H7 (cell line): ENCODE measurements around the gene SF1. TPM values are rescaled to one million over a fixed set of nuclear protein-coding genes. Genes with fewer than 3 reads are reported as not detected.
A peak's percentile ranks its signal among the peaks of the same experiment; 100 is the strongest.

Source experiments
- DNase-seq: peaks from one replicate; pipeline ENCODE4 v3.0.0; 2012
- H3K27me3 ChIP-seq: 2 replicates; pipeline ENCODE4 v1.6.0; 2011; ENCODE audit warnings: mild to moderate bottlenecking, low read length; ENCODE audit not compliant: control insufficient read depth, insufficient read depth
- H3K36me3 ChIP-seq: replicated peaks from 2 replicates; pipeline ENCODE4 v1.5.1; 2011; ENCODE audit warnings: low read length; ENCODE audit not compliant: control insufficient read depth, insufficient read depth
- H3K4me3 ChIP-seq: 2 replicates; pipeline ENCODE4 v1.5.1; 2011; ENCODE audit warnings: low read depth, mild to moderate bottlenecking, control low read depth, low read length, moderate library complexity; ENCODE audit not compliant: insufficient read depth
- total RNA-seq: library from RNA; depleted of rRNA; stranded (reverse); fragments of >200 nt; shearing (Covaris generic); gene quantifications from 2 replicates; pipeline ENCODE4 v1.2.3, GENCODE V29; 2014

SF1 gene
- total RNA-seq, 1 experiment from 2014 or later, result 66.5 TPM

DNA sequence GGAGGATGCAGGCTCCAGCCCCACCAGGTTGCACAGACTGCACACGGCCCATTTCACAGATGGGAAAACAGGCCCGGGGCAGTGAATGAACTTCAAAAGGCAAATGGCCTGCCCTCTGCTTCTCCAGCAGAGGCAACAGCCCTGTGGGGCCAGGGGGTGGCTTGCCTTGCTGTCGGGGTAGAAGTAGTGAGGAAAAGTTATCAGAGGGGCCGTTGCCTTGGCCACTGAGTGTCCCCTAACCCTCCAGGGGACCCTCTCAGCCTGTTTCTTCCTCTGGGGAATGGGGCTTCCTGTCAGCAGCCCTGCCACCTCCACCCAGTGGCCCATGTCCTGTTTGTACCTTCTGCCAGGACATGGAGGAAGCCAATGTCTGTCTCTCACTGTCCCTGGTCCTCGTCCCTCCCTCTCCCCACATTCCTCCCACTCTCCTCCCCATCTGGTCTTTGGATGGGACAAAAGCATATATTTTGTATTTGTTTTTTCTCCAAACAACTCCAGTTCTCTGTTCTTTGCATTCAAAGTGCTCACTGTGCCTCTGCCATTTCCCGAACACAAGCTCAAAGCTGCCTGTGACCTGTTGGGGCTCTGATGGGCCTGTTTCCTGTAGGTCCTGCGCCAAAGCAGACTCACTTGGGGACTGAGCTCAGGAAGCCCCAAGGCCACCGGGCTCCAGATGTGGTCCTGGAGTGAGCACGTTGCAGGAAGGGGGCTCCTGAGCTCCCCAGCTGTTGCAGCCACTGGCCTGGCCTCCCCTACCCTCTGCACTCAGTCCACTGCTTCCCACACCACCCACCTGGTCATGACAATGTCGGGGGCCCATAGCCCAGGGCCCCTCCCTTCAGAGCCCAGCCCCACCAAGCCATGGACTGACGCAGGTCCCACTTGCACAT is 15.2 kb upstream of the SF1 start:
- DNase-seq, result peak; percentile 25
- no peak overlapping the region for H3K4me3 ChIP-seq
- no peaks in the 10 kb centered on the region; the same call in none of the 2 replicates for H3K36me3 ChIP-seq
- H3K27me3 ChIP-seq, result no peaks in the 10 kb centered on the region

DNA sequence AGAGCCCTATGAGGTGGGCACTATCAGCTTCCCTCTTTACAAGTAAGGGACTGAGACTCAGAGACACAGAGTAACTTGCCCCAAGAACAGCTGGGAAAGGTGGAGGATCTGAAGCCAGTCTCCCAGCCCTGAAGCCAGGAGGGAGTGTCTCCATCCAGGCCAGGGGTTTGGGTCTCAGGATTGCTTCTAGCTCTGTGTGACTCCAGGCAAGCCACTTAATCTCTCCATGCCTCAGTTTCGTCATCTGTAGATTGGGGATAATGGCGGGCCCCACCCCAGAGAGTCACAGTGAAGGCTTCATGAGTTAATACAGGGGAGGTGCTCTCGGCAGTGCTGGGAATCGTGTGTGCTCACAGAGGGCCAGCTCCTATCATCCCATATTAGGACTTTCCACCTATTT is 14.1 kb upstream of the SF1 start:
- no peaks in the 10 kb centered on the region for H3K27me3 ChIP-seq
- no peak overlapping the region for H3K4me3 ChIP-seq
- H3K36me3 ChIP-seq, result no peaks in the 10 kb centered on the region; the same call in none of the 2 replicates
- peak; percentile 20 for DNase-seq

DNA sequence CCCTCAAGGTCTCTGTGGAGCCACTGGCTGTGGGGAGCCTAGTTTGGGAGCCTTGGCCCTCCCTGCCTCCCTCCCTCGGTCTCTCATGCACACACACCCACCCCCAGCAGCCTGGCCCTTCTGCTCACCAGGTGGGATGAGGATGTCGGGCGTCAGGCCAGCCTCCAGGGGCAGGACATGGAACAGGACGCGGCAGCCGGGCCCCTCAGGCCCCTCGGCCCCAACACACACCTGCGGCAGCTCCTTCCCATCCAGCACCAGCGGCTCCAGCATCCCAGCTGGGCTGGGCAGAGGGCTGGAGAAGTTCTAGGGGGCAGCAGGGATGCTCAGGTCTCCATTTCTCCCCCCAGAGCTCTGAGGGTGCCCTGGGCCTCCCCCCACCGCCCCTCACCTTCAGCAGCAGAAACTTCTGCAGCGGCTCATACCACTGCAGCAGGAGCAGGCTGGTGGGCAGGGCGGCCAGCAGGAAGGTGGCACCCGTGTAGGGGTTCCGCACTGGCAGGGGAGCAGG is 13.5 kb upstream of the SF1 start:
- peak; percentile 39 for DNase-seq
- H3K4me3 ChIP-seq, result no peak overlapping the region
- H3K27me3 ChIP-seq, result no peaks in the 10 kb centered on the region
- no peaks in the 10 kb centered on the region; the same call in none of the 2 replicates for H3K36me3 ChIP-seq

DNA sequence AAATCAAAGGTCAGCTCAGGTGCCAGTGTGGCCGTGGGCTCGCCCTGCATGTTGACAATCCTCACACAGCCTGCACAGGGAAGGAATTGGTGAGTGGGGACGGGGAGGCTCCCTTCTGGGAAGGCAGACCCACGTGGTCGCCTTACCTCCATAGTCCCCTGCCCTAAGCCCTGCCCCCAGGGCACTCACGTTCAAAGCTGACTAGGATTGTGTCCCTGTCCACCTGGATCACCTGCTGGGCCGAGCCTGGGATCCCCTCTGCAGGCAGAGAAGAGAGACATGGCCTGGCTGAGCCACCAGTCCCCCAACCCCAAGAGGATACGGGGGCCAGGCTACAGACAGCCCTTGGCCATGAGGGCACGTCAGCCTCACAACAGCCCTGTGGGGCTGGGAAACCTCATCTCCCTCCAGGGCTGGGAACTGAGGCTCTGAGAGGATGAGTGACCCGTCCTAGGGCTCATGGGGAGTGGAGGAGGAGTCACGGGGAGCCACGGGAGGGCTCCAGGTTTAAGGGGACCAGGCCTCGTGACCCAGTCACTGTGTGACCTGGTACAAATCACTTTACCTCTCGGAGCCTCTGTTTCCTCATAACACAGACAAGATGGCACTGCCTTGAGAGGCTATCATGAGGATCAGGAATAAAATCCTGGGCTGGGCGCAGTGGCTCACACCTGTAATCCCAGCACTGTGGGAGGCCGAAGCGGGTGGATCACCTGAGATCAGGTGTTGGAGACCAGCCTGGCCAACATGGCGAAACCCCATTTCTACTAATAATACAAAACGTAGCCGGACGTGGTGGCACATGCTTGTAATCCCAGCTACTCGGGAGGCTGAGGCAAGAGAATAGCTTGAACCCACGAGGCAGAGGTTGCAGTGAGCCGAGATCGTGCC is 12.1 kb upstream of the SF1 start:
- H3K27me3 ChIP-seq, result no peaks in the 10 kb centered on the region
- DNase-seq, result peak; percentile 32

DNA sequence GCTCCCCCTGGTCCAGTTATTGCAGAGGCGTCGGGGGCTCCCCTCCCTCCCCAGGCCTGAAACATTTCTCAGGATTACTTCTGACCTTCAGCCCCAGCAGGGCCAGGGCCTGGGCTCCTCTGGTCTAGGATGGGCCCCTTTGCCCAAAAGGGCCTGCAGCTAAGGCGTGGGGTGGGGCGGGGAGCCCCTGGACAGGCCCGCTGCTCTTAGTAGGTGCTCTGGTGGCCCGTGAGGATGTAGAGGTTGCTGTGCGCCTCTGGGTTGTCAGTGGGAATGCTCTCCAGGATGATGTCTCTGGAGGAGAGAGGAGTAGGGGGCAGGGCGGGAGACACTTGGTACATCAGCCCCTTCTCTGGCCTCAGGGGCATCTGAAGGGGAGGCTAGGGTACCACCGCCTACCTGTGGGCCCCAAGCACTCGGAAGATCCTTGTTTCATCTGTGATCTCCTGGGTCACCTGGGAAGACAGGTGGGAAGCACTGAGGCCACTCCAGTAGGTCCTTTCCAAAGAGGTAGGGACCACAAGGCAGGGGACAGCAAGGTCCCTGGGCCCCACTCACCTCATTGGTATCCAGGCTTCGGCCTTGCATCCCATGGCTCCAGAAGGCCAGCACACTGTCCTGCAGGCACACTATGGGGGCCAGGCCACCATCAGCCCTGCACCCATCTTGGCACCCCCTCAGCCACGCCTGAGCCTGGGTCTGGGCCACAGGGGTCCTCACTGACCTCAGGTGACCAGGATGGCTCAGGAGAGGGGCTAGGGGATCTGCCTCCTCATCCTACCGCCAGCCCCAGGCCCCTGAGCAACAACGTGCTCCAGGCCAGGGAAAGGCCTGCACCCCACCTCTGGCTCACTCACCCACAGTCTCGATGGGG is 11.2 kb upstream of the SF1 start:
- Histone ChIP-seq H3K4me3 (no peak overlapping the region), H3K27me3 (no peaks in the 10 kb centered on the region), H3K36me3 (no peaks in the 10 kb centered on the region; the same call in 1 of the 2 replicates)
- DNase-seq, result peak; percentile 32

More for the DNA sequence above, 12.1 kb upstream of the SF1 start:
- Histone ChIP-seq H3K4me3 (no peak overlapping the region), H3K36me3 (no peaks in the 10 kb centered on the region; the same call in 1 of the 2 replicates)

DNA sequence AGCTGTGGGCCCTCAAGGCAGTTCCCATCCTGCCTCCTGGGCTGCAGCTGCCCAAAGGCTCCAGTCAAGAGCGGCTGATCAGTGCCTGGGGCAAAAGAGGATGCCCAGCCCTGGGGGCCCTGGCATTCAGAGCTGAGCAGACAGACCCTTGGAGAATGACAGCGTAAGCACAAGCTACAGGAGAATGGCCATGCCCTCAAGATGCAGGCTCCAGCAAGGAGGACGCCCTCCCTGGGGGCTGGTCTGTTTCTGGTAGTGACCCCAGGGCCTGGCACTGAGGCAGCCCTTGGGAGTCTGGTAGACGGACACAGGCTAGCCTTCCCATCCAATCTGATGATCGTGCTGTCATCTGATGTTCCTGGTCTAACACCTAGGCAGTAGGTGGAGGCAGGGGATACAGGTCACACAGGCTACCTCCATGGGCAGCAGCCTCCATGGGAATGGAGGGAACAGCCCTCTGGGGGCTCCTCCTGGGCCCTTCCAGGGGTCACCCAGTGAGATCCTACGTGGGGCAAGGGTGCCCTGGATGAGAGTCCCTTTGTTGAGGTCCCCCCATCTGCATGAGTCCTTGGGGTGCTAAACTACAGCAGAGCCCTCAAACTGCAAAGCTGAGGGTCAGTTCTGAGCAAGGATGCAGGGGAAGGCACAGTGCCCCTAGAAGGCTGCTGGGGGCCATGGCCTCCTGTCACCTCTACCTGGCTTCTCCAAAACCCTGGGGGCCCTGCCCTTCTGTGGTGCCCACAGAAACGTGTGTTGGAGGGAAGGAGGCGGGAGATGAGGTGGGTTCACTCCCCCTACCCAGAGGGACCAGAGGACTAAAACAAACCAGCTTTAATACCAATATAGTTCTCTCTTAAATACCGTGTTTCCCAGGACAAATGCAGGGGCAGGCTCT is 10.2 kb upstream of the SF1 start:
- no peak overlapping the region for H3K4me3 ChIP-seq
- H3K27me3 ChIP-seq, result no peaks in the 10 kb centered on the region
- no peaks in the 10 kb centered on the region; the same call in 1 of the 2 replicates for H3K36me3 ChIP-seq
- peak; percentile 30 for DNase-seq

DNA sequence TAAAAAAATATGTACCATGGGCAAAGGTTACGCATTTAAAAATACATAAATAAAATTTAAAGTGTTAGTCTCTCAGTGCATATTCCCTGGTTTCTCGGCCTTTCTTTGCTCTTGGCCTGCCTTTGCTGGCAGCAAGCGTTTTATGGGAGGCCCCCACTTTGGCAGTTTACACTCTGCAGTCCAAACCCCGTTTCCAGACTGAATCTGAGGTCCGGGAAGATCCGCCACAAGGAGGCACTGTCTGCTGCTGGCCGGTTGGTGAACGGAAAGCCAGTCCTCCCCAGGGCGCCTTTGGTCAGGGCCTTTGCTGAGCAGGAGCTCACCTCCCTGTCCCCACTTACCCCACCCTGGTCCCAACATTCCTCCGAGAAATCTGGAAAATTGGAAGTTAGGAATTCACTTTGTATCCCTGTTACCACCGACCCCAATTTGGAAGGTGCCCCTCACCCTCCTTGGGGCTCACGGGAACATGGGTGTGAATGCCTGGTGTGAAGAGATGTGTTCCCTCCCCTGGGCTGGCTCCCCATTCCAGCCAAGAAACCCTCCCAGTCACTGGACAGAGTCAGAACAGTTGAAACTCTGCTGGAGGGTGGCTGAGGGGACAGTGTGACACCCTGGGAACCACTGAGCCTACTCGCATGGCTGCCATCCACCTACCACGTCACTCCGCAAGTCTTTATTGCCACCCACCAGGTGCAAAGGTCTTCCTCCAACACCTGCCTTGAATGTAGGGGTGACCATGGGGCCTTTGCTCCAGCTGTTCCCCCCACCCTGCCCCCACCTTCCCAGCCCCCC is 9.4 kb upstream of the SF1 start:
- no peak overlapping the region for H3K4me3 ChIP-seq
- H3K36me3 ChIP-seq, result no peaks in the 10 kb centered on the region; the same call in 1 of the 2 replicates
- H3K27me3 ChIP-seq, result no peaks in the 10 kb centered on the region
- DNase-seq, result peak; percentile 93

DNA sequence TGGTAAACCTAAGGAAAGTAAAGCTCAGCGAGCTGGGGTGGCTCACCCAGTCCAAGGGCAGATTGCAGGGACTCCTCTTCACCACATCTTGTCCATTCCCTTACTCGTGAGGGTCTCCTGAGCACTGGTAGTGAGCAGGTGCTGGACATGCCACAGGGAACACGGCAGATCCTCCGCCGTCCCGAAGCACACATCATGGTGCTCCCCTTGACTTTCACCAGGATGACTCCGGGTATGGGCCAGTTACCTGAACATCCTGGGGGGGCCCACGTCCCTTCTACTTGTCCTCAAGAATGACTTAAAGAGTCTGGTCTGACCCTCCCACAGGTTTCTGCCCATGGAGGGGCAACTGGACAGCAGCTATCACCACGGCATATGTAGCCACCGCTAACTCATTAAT is 8.0 kb upstream of the SF1 start:
- no peaks in the 10 kb centered on the region for H3K27me3 ChIP-seq
- no peak for DNase-seq
- H3K4me3 ChIP-seq, result no peak overlapping the region
- no peaks in the 10 kb centered on the region; the same call in 1 of the 2 replicates for H3K36me3 ChIP-seq

DNA sequence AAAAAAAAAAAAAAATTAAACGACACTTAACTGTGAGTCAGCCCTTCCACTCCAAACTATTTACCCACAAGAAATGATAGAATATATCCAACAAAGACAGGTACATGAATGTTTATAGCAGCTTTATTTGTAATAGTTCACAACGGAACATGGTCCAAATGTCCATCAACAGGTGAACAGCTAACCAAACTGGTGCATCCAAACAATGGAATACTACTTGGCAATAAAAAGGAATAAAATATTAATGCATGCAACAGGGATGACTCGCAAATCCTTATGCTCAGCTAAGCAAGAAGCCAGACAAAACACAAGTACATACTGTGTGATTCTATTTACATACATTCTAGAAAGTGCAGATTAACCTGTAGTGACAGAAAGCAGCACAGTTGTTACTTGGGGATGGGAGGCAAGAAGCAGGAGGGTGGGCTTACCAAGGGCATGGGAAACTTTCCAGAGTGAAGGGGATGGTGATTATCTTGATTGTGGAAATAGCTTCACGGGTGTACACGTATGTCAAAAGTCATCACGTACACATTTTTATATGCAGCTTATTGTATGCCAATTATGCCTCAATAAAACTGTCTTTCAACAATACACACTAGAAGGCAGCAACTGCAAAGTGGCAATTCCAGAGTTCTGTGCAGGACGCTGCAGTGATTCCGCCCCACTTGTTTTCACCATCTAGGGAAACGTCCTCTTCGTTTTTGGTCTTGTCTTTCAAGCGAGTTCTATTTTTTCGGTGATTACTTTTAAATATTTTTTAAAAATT is 6.7 kb upstream of the SF1 start:
- no peak for DNase-seq
- Histone ChIP-seq H3K4me3 (no peak overlapping the region), H3K36me3 (no peaks in the 10 kb centered on the region; the same call in 1 of the 2 replicates), H3K27me3 (no peaks in the 10 kb centered on the region)

DNA sequence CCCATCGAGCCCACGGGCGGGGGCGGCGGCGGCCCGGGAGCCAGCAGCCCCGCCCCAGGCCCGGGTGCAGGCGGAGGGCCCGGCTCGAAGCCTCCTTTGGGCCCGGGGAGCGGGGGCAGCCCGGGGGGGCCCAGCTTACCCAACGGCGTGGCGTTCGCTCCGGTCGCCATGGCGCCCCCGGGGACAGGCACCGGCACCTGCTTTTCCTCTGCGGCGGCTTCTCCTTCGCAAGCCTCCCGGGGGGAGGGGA is 194 bp downstream of the SF1 start:
- DNase-seq, result no peak
- no peaks in the 10 kb centered on the region for H3K27me3 ChIP-seq
- H3K4me3 ChIP-seq, result peak overlapping the region; percentile 91

DNA sequence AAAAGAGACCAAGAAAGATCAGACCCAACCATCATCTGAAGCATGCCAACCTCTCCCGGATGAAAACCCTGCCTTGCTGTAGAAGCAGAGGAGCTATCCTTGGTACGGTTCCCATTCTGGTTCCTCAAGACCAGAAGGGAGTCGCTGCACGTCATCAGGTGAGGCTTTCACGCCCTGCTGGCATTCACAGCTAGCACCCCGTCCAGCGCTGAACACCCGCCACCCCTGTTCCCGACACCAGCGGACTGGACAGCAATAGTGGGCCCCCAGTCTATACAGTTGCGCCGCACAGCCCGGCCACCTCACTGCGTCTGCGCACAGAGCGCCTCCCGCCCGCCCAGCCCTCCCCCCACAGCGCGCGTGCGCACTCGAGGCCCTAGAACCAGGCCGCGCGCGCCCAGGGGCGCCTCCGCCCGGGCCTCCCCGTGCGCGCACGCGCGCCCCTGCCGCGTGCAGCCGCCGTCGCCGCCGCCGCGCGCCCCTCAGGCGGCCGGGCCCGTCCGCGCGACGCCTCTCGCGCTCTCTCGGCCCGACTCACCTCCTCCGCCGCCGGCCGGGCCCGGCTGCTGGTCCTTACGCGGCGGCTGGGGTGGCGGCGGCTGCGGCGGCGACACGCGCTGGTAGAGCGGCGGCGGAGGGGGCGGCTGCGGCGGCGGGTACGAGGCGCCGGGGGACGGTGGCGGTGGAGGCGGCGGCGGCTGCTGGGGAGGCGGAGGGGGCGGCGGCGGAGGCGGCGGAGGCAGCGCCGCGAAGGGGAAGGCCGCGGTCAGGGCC is 706 bp downstream of the SF1 start:
- peak; percentile 98 for DNase-seq
- peak overlapping the region; percentile 91 for H3K4me3 ChIP-seq
- peaks cover 39% of the 10 kb centered on the region for H3K36me3 ChIP-seq
- no peaks in the 10 kb centered on the region for H3K27me3 ChIP-seq

More for the DNA sequence above, 194 bp downstream of the SF1 start:
- H3K36me3 ChIP-seq, result peaks cover 34% of the 10 kb centered on the region
